DMS114 treated with DMSO at 0.1 percent for 48 hours (cell line): ENCODE measurements around the gene MAGI2.

Source experiments
- DNase-seq: peaks from one replicate; lab custom pipeline; 2025; ENCODE audit not compliant: unreplicated experiment; lab: John Stamatoyannopoulos, UW

Gene MAGI2

GRCh38 chr7:79272066-79272669 lies 181.3 kb downstream of the MAGI2 start:
- DNase-seq, result no peak

- DNase-seq, result no peak
Measured at GRCh38 chr7:79268730-79269129, 184.7 kb downstream of the MAGI2 start.

- no peak for DNase-seq
Measured at GRCh38 chr7:79258826-79259225, 194.6 kb downstream of the MAGI2 start.

GRCh38 chr7:79257959-79258358 lies 195.5 kb downstream of the MAGI2 start:
- DNase-seq, result no peak

GRCh38 chr7:79245623-79246249 lies 207.7 kb downstream of the MAGI2 start:
- DNase-seq, result no peak

GRCh38 chr7:79244482-79244881 lies 209.0 kb downstream of the MAGI2 start:
- DNase-seq, result no peak

GRCh38 chr7:79241288-79242060 lies 212.0 kb downstream of the MAGI2 start:
- no peak for DNase-seq

- no peak for DNase-seq
Measured at GRCh38 chr7:79240413-79240812, 213.1 kb downstream of the MAGI2 start.

- DNase-seq, result no peak
Measured at GRCh38 chr7:79236352-79237028, 217.0 kb downstream of the MAGI2 start.

GRCh38 chr7:79227044-79227443 lies 226.4 kb downstream of the MAGI2 start:
- no peak for DNase-seq

GRCh38 chr7:79221211-79221610 lies 232.3 kb downstream of the MAGI2 start:
- DNase-seq, result no peak

GRCh38 chr7:79217976-79218626 lies 235.4 kb downstream of the MAGI2 start:
- no peak for DNase-seq

GRCh38 chr7:79217468-79217867 lies 236.0 kb downstream of the MAGI2 start:
- DNase-seq, result no peak

GRCh38 chr7:79216236-79216635 lies 237.2 kb downstream of the MAGI2 start:
- no peak for DNase-seq

- DNase-seq, result no peak
Measured at GRCh38 chr7:79212334-79212733, 241.1 kb downstream of the MAGI2 start.

GRCh38 chr7:79211724-79212123 lies 241.7 kb downstream of the MAGI2 start:
- no peak for DNase-seq

- DNase-seq, result no peak
Measured at GRCh38 chr7:79199961-79200360, 253.5 kb downstream of the MAGI2 start.

- DNase-seq, result no peak
Measured at GRCh38 chr7:79199266-79199665, 254.2 kb downstream of the MAGI2 start.

- no peak for DNase-seq
Measured at GRCh38 chr7:79185605-79186004, 267.9 kb downstream of the MAGI2 start.

GRCh38 chr7:79182283-79182682 lies 271.2 kb downstream of the MAGI2 start:
- DNase-seq, result no peak

GRCh38 chr7:79180533-79180932 lies 272.9 kb downstream of the MAGI2 start:
- DNase-seq, result no peak
